HCT116 (cell line): ENCODE measurements around the gene C17orf67. TPM values are rescaled to one million over a fixed set of nuclear protein-coding genes. Genes with fewer than 3 reads are reported as not detected.

Source experiments
- ATAC-seq: fragments of 200-7000 bp; cut with Tn5 transposase; 2 replicates; pipeline ENCODE4 v1.9.1; 2020; ENCODE audit warnings: mild to moderate bottlenecking, moderate library complexity
- BruUV-seq: library from RNA; stranded (reverse); fragments of 400-500 nt; replicated peaks from 2 replicates; lab custom pipeline; 2021; lab: Mats Ljungman, UMichigan
- CTCF ChIA-PET: fragments of 300-600 bp; sonication (Branson Sonifier 250); formaldehyde crosslinking; loops from one replicate; lab custom pipeline; 2021; ENCODE audit warnings: antibody characterized with exemption; lab: Charles Lee
- POLR2A ChIA-PET: fragments of 300-600, 350-600 bp; sonication (Branson Sonifier 250); formaldehyde crosslinking; loops from one replicate; lab custom pipeline; 2021; ENCODE audit warnings: antibody characterized with exemption; lab: Charles Lee
- RAD21 ChIA-PET, 2 experiments: fragments of 300-600 bp; sonication (Branson Sonifier 250); formaldehyde crosslinking; loops; one replicate each; lab custom pipeline; 2023; ENCODE audit warnings: low total read pairs in 2 of 2; ENCODE audit not compliant: uncharacterized antibody in 2 of 2, unreplicated experiment in 2 of 2, low non-redundant PET in 1 of 2; lab: Charles Lee
- DNase-seq: peaks from one replicate; pipeline ENCODE4 v3.0.0-alpha.2; 2010; ENCODE audit warnings: low read depth, low spot score
- H2AFZ ChIP-seq: fragments of 200-600 bp; shearing (Covaris generic), sonication (generic); 2 replicates; pipeline ENCODE4 v1.6.1; 2017; ENCODE audit warnings: low read depth, mixed run types, mixed read lengths, antibody characterized with exemption, low read length; ENCODE audit not compliant: poor library complexity, severe bottlenecking
- H3K27ac ChIP-seq: 2 replicates; pipeline ENCODE4 v1.5.1; 2012; ENCODE audit warnings: low read depth, low read length
- H3K27me3 ChIP-seq: fragments of 200-600 bp; sonication (generic); 2 replicates; pipeline ENCODE4 v1.6.1; 2016; ENCODE audit warnings: mixed run types, low read length, mixed read lengths; ENCODE audit not compliant: insufficient read depth
- H3K36me3 ChIP-seq, 2 experiments: fragments of 200-500 bp in 1 of 2; fragments of 200-600 bp in 1 of 2; sonication (Bioruptor generic) in 1 of 2; sonication (generic) in 1 of 2; 2 replicates each; pipeline versions ENCODE4 v1.5.1 to v1.6.1; 2014 to 2016; ENCODE audit warnings: low read length in 2 of 2, inconsistent platforms in 1 of 2, mixed read lengths in 1 of 2, mixed run types in 1 of 2; ENCODE audit not compliant: insufficient read depth in 2 of 2, control insufficient read depth in 1 of 2
- H3K4me1 ChIP-seq, 2 experiments: fragments of 200-600 bp in 1 of 2; sonication (generic) in 1 of 2; 2 replicates each; pipeline versions ENCODE4 v1.5.1 to v1.6.1; 2012 to 2017; ENCODE audit warnings: low read length in 2 of 2, inconsistent platforms in 1 of 2, mild to moderate bottlenecking in 1 of 2, mixed read lengths in 1 of 2, mixed run types in 1 of 2, moderate library complexity in 1 of 2; ENCODE audit not compliant: insufficient read depth in 2 of 2, control insufficient read depth in 1 of 2
- H3K4me2 ChIP-seq: fragments of 200-600 bp; sonication (generic); 2 replicates; pipeline ENCODE4 v1.6.1; 2017; ENCODE audit warnings: mixed run types, low read length, mixed read lengths
- H3K4me3 ChIP-seq, 2 experiments: fragments of 200-600 bp in 1 of 2; sonication (generic) in 1 of 2; replicated peaks in 1 of 2; 2 replicates each; pipeline ENCODE4 v1.5.1; 2011 to 2016; ENCODE audit warnings: low read length in 2 of 2, control low read depth in 1 of 2, low read depth in 1 of 2, mild to moderate bottlenecking in 1 of 2, mixed read lengths in 1 of 2, mixed run types in 1 of 2
- H3K79me2 ChIP-seq: fragments of 200-600 bp; sonication (generic); 2 replicates; pipeline ENCODE4 v1.6.1; 2017; ENCODE audit warnings: mild to moderate bottlenecking, mixed run types, low read length, moderate library complexity, mixed read lengths; ENCODE audit not compliant: insufficient read depth
- H3K9ac ChIP-seq: fragments of 200-600 bp; sonication (generic); 2 replicates; pipeline ENCODE4 v1.6.1; 2016; ENCODE audit warnings: low read length, mixed read lengths
- H3K9me2 ChIP-seq: fragments of 200-600 bp; sonication (generic), shearing (Covaris generic); 2 replicates; pipeline ENCODE4 v1.6.1; 2017; ENCODE audit warnings: mixed run types, mild to moderate bottlenecking, moderate library complexity; ENCODE audit not compliant: insufficient read depth
- H3K9me3 ChIP-seq, 2 experiments: fragments of 200-500 bp in 1 of 2; fragments of 200-600 bp in 1 of 2; sonication (Bioruptor generic) in 1 of 2; sonication (generic) in 1 of 2; 2 replicates each; pipeline ENCODE4 v1.6.1; 2014 to 2017; ENCODE audit warnings: low read length in 2 of 2, mixed read lengths in 2 of 2, inconsistent platforms in 1 of 2, low read depth in 1 of 2, mild to moderate bottlenecking in 1 of 2, mixed run types in 1 of 2, moderate library complexity in 1 of 2; ENCODE audit not compliant: control insufficient read depth in 1 of 2, insufficient read depth in 1 of 2
- H4K20me1 ChIP-seq: fragments of 200-600 bp; sonication (generic), shearing (Covaris generic); 2 replicates; pipeline ENCODE4 v1.6.1; 2017; ENCODE audit warnings: mixed run types, mild to moderate bottlenecking, moderate library complexity; ENCODE audit not compliant: insufficient read depth
- EZH2phosphoT487 ChIP-seq: fragments of 200-600 bp; IDR thresholded peaks from 2 replicates; pipeline ENCODE4 v1.6.1; 2018; ENCODE audit warnings: antibody characterized with exemption, borderline replicate concordance
- POLR2A ChIP-seq: IDR thresholded peaks from 2 replicates; pipeline ENCODE4 v1.7.0; 2011; ENCODE audit warnings: borderline replicate concordance; ENCODE audit not compliant: insufficient read depth, insufficient read length; ENCODE audit errors: extremely low read depth
- REST ChIP-seq: IDR thresholded peaks from 2 replicates; pipeline ENCODE4 v1.6.1; 2012; ENCODE audit warnings: low read depth
- YY1 ChIP-seq: IDR thresholded peaks from 2 replicates; pipeline ENCODE4 v1.6.1; 2011; ENCODE audit warnings: low read length, low read depth, moderate library complexity, mild to moderate bottlenecking; ENCODE audit not compliant: insufficient replicate concordance; ENCODE audit errors: extremely low read depth
- intact Hi-C: fragments of 100-400 bp; cut with micrococcal nuclease; formaldehyde crosslinking; loops from 2 replicates; pipeline ENCODE4 v1.10.0; 2022
- total RNA-seq: library from RNA; stranded (reverse); gene quantifications from one replicate; pipeline ENCODE4 v1.2.1, GENCODE V29; 2021; ENCODE audit not compliant: unreplicated experiment

Gene C17orf67
- total RNA-seq, 1 experiment from 2014 or later = 0.84 TPM

- BruUV-seq = no TSS peak
- Histone ChIP-seq H3K4me3 (no peak overlapping the region), H3K9me3 (no peaks in the 10 kb centered on the region), H3K4me1 (peaks cover 26 to 28% of the 10 kb centered on the region in 2 experiments), H3K27ac (no peak overlapping the region), H3K27me3 (no peaks in the 10 kb centered on the region), H3K4me2 (peak overlapping the region; percentile 56), H2AFZ (peak overlapping the region; percentile 84), H3K9me2 (no peaks in the 10 kb centered on the region), H3K36me3 (no peaks in the 10 kb centered on the region), H4K20me1 (no peaks in the 10 kb centered on the region), H3K9ac (peak overlapping the region; percentile 4; the same call in 1 of the 2 replicates), H3K79me2 (no peaks in the 10 kb centered on the region)
- ATAC-seq (no peak), DNase-seq (no peak)
- ChIA-PET CTCF (interaction anchor here (0.6 to 1.3 kb wide), 3 partner anchors 33 to 286 kb away, joined by 3 to 5 read pairs (median 5); partner anchors contain the start of gene COIL), POLR2A (interaction anchor here (0.6 to 2.7 kb wide), 9 partner anchors 10 to 286 kb away, joined by 3 to 20 read pairs (median 3); partner anchors contain the start of genes C17orf67, DGKE and TRIM25), RAD21 (no interaction called here)
- intact Hi-C loops = loop anchor here (10.0 kb wide), 1 partner anchor 1031 kb away; the partner anchor contains the start of gene PCTP
- TF ChIP-seq REST = no peak
- TF ChIP-seq YY1 = no peak
- TF ChIP-seq POLR2A = no peak
- TF ChIP-seq EZH2phosphoT487 = no peak
These were observed 47.6 kb downstream of the C17orf67 start for GRCh38 chr17:56785997-56786680.
